Measurements from ENCODE around the gene PRKAG2. TPM values are rescaled to one million over a fixed set of nuclear protein-coding genes. Genes with fewer than 3 reads are reported as not detected.

Gene PRKAG2
- total RNA-seq, 4 donors from 2014 or later: 19.5 to 30.8 (median 27.6) TPM

GRCh38 chr7:151825721-151826120, 51.2 kb downstream of the PRKAG2 start:
- intact Hi-C loops (cut with DNase I): no loop called here
- Histone ChIP-seq H3K27ac (peak overlapping the region in 1 of 3 donors; percentile 7), H3K4me1 (peaks cover 0 to 14% of the 10 kb centered on the region in 2 donors), H3K27me3 (no peaks in the 10 kb centered on the region), H3K36me3 (no peaks in the 10 kb centered on the region), H3K4me3 (replicated peaks in 1 of 3) (no peak overlapping the region), H3K9me3 (no peaks in the 10 kb centered on the region)
- DNase-seq: no peak
- TF ChIP-seq, protein P1, sequence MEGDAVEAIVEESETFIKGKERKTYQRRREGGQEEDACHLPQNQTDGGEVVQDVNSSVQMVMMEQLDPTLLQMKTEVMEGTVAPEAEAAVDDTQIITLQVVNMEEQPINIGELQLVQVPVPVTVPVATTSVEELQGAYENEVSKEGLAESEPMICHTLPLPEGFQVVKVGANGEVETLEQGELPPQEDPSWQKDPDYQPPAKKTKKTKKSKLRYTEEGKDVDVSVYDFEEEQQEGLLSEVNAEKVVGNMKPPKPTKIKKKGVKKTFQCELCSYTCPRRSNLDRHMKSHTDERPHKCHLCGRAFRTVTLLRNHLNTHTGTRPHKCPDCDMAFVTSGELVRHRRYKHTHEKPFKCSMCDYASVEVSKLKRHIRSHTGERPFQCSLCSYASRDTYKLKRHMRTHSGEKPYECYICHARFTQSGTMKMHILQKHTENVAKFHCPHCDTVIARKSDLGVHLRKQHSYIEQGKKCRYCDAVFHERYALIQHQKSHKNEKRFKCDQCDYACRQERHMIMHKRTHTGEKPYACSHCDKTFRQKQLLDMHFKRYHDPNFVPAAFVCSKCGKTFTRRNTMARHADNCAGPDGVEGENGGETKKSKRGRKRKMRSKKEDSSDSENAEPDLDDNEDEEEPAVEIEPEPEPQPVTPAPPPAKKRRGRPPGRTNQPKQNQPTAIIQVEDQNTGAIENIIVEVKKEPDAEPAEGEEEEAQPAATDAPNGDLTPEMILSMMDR (IDR thresholded peaks at IDR 0.05): no peak
- TF ChIP-seq POLR2A (IDR thresholded peaks at IDR 0.05): no peak
- WGBS, 2 donors: 60 to 74% methylated on average over 5 of the region's 5 CpGs

DNA sequence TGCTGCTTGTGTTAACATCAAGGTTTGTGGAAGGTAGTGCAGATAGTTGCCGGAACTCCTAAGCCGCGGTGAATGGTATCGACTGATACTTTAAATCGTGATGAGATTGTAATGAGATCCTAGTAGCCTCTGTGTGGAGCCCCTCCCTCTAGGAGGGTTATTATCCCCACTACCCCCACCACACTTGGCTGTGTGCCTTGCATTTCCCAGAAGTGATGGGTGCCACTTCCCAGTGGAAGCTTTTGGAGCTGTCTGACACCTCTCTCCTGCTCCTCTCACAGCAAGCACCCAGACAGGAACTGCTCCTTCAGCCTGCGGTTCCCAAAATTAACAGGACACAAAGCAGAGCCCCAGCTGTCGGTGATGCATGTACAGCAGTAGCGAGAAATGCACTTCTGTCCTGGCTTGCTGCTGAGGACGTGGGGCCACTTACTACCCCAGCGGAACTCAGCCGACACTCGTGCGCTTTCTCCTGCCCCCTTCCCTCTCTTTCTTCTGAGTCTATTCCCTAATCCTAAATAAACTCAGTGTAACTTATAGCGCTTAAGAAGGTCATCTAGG, 52.5 kb downstream of the PRKAG2 start:
- Histone ChIP-seq H3K27me3 (no peaks in the 10 kb centered on the region), H3K9me3 (no peaks in the 10 kb centered on the region), H3K4me3 (replicated peaks in 1 of 3) (no peak overlapping the region), H3K27ac (peak overlapping the region in 1 of 3 donors; percentile 66), H3K36me3 (no peaks in the 10 kb centered on the region), H3K4me1 (peaks cover 0 to 14% of the 10 kb centered on the region in 2 donors)
- TF ChIP-seq, protein P1 (IDR thresholded peaks at IDR 0.05): no peak
- no peak for TF ChIP-seq POLR2A (IDR thresholded peaks at IDR 0.05)
- DNase-seq: no peak
- 51 to 59% methylated on average over 14 of the region's 14 CpGs for WGBS, 2 donors
- intact Hi-C loops (cut with DNase I): no loop called here

- Histone ChIP-seq H3K27me3 (no peaks in the 10 kb centered on the region), H3K9me3 (no peaks in the 10 kb centered on the region), H3K27ac (peak overlapping the region in 1 of 3 donors; percentile 66), H3K4me3 (replicated peaks in 1 of 3) (no peak overlapping the region), H3K4me1 (peaks cover 0 to 14% of the 10 kb centered on the region in 2 donors), H3K36me3 (no peaks in the 10 kb centered on the region)
- 58 to 66% methylated on average over 8 of the region's 8 CpGs for WGBS, 2 donors
- TF ChIP-seq, protein P1 (IDR thresholded peaks at IDR 0.05): no peak
- TF ChIP-seq POLR2A (IDR thresholded peaks at IDR 0.05): no peak
- intact Hi-C loops (cut with DNase I): no loop called here
- DNase-seq: no peak
Measured at GRCh38 chr7:151823566-151824372, 53.1 kb downstream of the PRKAG2 start.

- H3K27ac ChIP-seq: peak overlapping the region in 1 of 3 donors; percentile 40
- H3K27me3 ChIP-seq: no peaks in the 10 kb centered on the region
- peak in 1 of 2 donors; percentile 29 for DNase-seq
- 66 to 86% methylated on average over 10 to 16 of the region's 17 CpGs for WGBS, 2 donors
- no peak for TF ChIP-seq POLR2A (IDR thresholded peaks at IDR 0.05)
- TF ChIP-seq, protein P1 (IDR thresholded peaks at IDR 0.05): no peak
- peaks cover 0 to 14% of the 10 kb centered on the region in 2 donors for H3K4me1 ChIP-seq
- no peak overlapping the region for H3K4me3 ChIP-seq (replicated peaks in 1 of 3)
- intact Hi-C loops (cut with DNase I): no loop called here
- H3K36me3 ChIP-seq: no peaks in the 10 kb centered on the region
- H3K9me3 ChIP-seq: no peaks in the 10 kb centered on the region
Measured at GRCh38 chr7:151822541-151823181, 54.3 kb downstream of the PRKAG2 start.

Measured in thyroid gland (tissue), 4 donors.